HL-60 (cell line): ENCODE measurements around the gene MPRIP.

Source experiments
- DNase-seq, 2 experiments: peaks; one replicate each; pipeline ENCODE4 v3.0.0-alpha.2; 2010 to 2020; ENCODE audit warnings: low read depth in 1 of 2, low spot score in 1 of 2
- H3K27ac ChIP-seq: fragments of 250-450 bp; sonication (Bioruptor Pico); replicated peaks from 2 replicates; pipeline ENCODE4 v1.5.1; 2020; ENCODE audit warnings: mild to moderate bottlenecking, moderate library complexity
- H3K27me3 ChIP-seq: fragments of 250-450 bp; sonication (Bioruptor Pico); 2 replicates; pipeline ENCODE4 v1.5.1; 2021; ENCODE audit warnings: mild to moderate bottlenecking, moderate library complexity; ENCODE audit not compliant: insufficient read depth, poor library complexity, severe bottlenecking
- H3K4me3 ChIP-seq: replicated peaks from 2 replicates; pipeline ENCODE4 v1.5.1; 2011; ENCODE audit warnings: mild to moderate bottlenecking, control low read depth, low read length; ENCODE audit not compliant: insufficient read depth
- GABPA ChIP-seq: IDR thresholded peaks from 2 replicates; pipeline ENCODE4 v1.6.1; 2012; ENCODE audit warnings: low read depth
- POLR2AphosphoS5 ChIP-seq: IDR thresholded peaks from 2 replicates; pipeline ENCODE4 v1.6.1; 2012; ENCODE audit warnings: low read depth
- SPI1 ChIP-seq: IDR thresholded peaks from 2 replicates; pipeline ENCODE4 v1.6.1; 2012; ENCODE audit warnings: low read depth, mild to moderate bottlenecking, borderline replicate concordance
- TF ChIP-seq, protein P1 (sequence below): IDR thresholded peaks from one replicate; pipeline ENCODE4 v1.5.1; 2011; ENCODE audit warnings: low read length, control low read depth, inconsistent platforms; ENCODE audit not compliant: insufficient read depth
- TF ChIP-seq, protein P2 (sequence below): IDR thresholded peaks from 2 replicates; pipeline ENCODE4 v1.6.1; 2012; ENCODE audit warnings: low read depth; ENCODE audit not compliant: insufficient replicate concordance

The MPRIP gene

DNA sequence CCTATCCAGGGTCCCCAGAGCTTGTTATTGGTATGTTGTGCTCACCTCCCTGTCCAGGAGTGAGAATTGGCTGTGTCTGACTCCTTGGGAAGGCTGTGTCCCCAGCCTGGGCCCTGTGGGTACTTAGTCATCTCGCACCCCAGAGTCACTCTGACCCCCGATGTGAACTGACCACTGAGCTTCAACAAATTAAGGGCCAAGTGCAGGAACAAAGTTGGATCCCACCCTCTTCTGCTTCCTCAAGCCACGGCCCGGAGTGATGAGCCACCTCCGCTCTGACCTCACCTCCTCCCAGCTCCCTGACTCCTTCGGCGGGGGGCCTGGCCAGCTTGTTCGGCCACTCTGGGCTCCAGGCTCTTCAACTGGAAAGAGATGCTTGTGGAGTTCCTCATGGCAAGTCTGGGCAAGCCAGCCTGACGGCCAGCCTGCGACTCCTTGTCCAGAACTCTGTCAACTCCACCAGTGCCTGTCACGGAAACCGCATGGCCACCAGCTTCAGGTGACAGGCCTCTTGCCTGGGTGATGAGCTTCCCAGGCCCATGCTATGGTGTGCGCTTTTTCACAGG, 22.3 kb upstream of the MPRIP start:
- no peak for TF ChIP-seq GABPA
- TF ChIP-seq, protein P1, sequence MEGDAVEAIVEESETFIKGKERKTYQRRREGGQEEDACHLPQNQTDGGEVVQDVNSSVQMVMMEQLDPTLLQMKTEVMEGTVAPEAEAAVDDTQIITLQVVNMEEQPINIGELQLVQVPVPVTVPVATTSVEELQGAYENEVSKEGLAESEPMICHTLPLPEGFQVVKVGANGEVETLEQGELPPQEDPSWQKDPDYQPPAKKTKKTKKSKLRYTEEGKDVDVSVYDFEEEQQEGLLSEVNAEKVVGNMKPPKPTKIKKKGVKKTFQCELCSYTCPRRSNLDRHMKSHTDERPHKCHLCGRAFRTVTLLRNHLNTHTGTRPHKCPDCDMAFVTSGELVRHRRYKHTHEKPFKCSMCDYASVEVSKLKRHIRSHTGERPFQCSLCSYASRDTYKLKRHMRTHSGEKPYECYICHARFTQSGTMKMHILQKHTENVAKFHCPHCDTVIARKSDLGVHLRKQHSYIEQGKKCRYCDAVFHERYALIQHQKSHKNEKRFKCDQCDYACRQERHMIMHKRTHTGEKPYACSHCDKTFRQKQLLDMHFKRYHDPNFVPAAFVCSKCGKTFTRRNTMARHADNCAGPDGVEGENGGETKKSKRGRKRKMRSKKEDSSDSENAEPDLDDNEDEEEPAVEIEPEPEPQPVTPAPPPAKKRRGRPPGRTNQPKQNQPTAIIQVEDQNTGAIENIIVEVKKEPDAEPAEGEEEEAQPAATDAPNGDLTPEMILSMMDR = no peak
- no peak for TF ChIP-seq POLR2AphosphoS5
- no peak for TF ChIP-seq SPI1
- TF ChIP-seq, protein P2, sequence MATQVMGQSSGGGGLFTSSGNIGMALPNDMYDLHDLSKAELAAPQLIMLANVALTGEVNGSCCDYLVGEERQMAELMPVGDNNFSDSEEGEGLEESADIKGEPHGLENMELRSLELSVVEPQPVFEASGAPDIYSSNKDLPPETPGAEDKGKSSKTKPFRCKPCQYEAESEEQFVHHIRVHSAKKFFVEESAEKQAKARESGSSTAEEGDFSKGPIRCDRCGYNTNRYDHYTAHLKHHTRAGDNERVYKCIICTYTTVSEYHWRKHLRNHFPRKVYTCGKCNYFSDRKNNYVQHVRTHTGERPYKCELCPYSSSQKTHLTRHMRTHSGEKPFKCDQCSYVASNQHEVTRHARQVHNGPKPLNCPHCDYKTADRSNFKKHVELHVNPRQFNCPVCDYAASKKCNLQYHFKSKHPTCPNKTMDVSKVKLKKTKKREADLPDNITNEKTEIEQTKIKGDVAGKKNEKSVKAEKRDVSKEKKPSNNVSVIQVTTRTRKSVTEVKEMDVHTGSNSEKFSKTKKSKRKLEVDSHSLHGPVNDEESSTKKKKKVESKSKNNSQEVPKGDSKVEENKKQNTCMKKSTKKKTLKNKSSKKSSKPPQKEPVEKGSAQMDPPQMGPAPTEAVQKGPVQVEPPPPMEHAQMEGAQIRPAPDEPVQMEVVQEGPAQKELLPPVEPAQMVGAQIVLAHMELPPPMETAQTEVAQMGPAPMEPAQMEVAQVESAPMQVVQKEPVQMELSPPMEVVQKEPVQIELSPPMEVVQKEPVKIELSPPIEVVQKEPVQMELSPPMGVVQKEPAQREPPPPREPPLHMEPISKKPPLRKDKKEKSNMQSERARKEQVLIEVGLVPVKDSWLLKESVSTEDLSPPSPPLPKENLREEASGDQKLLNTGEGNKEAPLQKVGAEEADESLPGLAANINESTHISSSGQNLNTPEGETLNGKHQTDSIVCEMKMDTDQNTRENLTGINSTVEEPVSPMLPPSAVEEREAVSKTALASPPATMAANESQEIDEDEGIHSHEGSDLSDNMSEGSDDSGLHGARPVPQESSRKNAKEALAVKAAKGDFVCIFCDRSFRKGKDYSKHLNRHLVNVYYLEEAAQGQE = no peak
- DNase-seq = no peak
- no peak overlapping the region for H3K4me3 ChIP-seq
- H3K27ac ChIP-seq = no peak overlapping the region
- no peaks in the 10 kb centered on the region for H3K27me3 ChIP-seq

DNA sequence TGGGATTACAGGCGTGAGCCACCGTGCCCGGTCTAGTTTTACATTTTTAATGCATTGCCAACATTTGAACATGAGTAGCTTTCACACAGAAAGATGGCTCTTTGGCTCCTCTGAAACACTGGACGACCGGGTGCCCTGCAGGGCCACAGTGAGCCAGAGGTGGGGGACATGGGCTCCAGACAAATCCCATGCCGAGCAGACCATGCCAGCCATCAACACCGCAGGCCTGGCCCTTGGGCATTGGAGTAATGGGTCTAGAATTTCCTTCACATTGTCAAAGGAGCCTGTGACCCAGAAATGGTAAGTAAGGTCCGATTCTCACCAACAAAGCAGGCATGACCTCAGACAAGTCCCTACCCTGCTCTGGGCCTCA, 21.4 kb upstream of the MPRIP start:
- H3K27me3 ChIP-seq = no peaks in the 10 kb centered on the region
- TF ChIP-seq, protein P2 = no peak
- TF ChIP-seq, protein P1 = no peak
- TF ChIP-seq SPI1 (no peak), POLR2AphosphoS5 (no peak), GABPA (no peak)
- no peak overlapping the region for H3K27ac ChIP-seq
- DNase-seq = no peak
- no peak overlapping the region for H3K4me3 ChIP-seq

DNA sequence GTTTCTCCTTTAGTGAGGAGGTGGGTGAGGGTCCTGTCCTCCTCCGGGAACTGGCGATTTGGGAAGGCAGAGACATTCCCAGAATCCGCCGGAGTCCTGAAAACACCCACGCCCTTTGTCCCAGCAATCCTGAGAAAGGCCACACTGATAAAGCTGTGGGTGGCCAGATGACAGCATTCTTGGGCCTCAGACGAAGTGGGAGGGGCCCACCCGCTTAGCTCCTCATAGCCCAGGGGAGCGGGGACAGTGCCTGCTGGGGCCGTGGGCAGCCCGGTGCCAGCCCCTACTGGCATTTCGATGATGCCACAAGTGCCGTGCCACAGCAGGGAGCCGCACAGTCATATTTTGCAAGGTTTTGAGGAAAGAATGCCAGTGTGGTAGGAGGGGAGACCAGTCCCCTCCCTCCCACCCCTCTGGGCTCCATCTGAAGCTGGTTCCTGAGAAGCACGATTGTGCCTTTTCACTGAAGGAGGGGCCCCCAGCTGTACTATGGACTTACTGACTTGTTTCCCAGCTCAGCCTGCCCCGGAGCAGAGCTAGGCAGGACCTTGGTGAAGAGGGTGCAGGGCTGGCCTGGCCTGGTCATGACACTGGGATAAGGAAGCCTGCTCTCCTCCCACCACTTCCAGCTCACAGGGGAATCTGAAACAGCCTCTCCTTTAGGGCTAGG, 20.9 kb upstream of the MPRIP start:
- Histone ChIP-seq H3K27ac (no peak overlapping the region), H3K27me3 (no peaks in the 10 kb centered on the region), H3K4me3 (no peak overlapping the region)
- TF ChIP-seq, protein P2 = no peak
- TF ChIP-seq, protein P1 = no peak
- no peak for TF ChIP-seq GABPA
- no peak for TF ChIP-seq POLR2AphosphoS5
- TF ChIP-seq SPI1 = no peak
- no peak for DNase-seq
